ENCODE results near the gene DCDC2C.

- TF ChIP-seq CTCF (IDR thresholded peaks at IDR 0.05) (no peak), BHLHE40 (IDR thresholded peaks at IDR 0.05; ENCODE audit: low read depth, low read length) (no peak), EP300 (IDR thresholded peaks at IDR 0.05) (no peak), ZFP36 (IDR thresholded peaks at IDR 0.05; ENCODE audit: borderline replicate concordance, partially characterized antibody) (no peak), POLR2A (IDR thresholded peaks at IDR 0.05; ENCODE audit: low read length) (no peak), RAD21 (conservative IDR thresholded peaks at IDR 0.05 in 1 of 2, IDR thresholded peaks at IDR 0.05 in 1 of 2) (no peak), TP53 (CRISPR knock-in tag; IDR thresholded peaks at IDR 0.05) (no peak), KDM1A (IDR thresholded peaks at IDR 0.05; ENCODE audit: low read depth) (no peak), TFCP2L1 (CRISPR knock-in tag; IDR thresholded peaks at IDR 0.05) (no peak), SREBF2 (IDR thresholded peaks at IDR 0.05) (no peak), REST (IDR thresholded peaks at IDR 0.05) (no peak)
Measured at GRCh38 chr2:3661149-3661660, 42.2 kb upstream of the DCDC2C start.

All from A549 (cell line).